ENCODE data around the gene BANP.
"Not testable (repeated sequence)": the region's sequence is repeated elsewhere in the genome, so short reads cannot be mapped to it uniquely, and the experiment has no call there.

BANP gene

GRCh38 chr16:88070989-88071625 is 119.9 kb downstream of the BANP start:
- Histone ChIP-seq H3K36me3 (ENCODE audit: control insufficient read depth, insufficient read depth, low read length) (peaks cover 7% of the 10 kb centered on the region), H3K27ac (ENCODE audit: insufficient read depth, low read depth, low read length, poor library complexity, severe bottlenecking) (no peak overlapping the region), H3K9me3 (ENCODE audit: control insufficient read depth, low read length) (no peaks in the 10 kb centered on the region), H3K27me3 (ENCODE audit: control insufficient read depth, insufficient read depth, low read length, poor library complexity, severe bottlenecking) (no peaks in the 10 kb centered on the region), H3K4me1 (ENCODE audit: control insufficient read depth, insufficient read depth, low read length) (peaks cover 6% of the 10 kb centered on the region), H3K4me3 (ENCODE audit: insufficient read depth, low read depth, low read length) (no peak overlapping the region)
- 95 to 96% methylated on average over 23 of the region's 23 CpGs for WGBS, 2 experiments

- Histone ChIP-seq H3K27me3 (ENCODE audit: control insufficient read depth, insufficient read depth, low read length, poor library complexity, severe bottlenecking) (no peaks in the 10 kb centered on the region), H3K9me3 (ENCODE audit: control insufficient read depth, low read length) (no peaks in the 10 kb centered on the region), H3K27ac (ENCODE audit: insufficient read depth, low read depth, low read length, poor library complexity, severe bottlenecking) (no peak overlapping the region), H3K4me3 (ENCODE audit: insufficient read depth, low read depth, low read length) (no peak overlapping the region), H3K4me1 (ENCODE audit: control insufficient read depth, insufficient read depth, low read length) (peaks cover 6% of the 10 kb centered on the region), H3K36me3 (ENCODE audit: control insufficient read depth, insufficient read depth, low read length) (peaks cover 7% of the 10 kb centered on the region)
- WGBS, 2 experiments = 94 to 96% methylated on average over 33 of the region's 33 CpGs
Observed at GRCh38 chr16:88071908-88072307, 120.7 kb downstream of the BANP start.

DNA sequence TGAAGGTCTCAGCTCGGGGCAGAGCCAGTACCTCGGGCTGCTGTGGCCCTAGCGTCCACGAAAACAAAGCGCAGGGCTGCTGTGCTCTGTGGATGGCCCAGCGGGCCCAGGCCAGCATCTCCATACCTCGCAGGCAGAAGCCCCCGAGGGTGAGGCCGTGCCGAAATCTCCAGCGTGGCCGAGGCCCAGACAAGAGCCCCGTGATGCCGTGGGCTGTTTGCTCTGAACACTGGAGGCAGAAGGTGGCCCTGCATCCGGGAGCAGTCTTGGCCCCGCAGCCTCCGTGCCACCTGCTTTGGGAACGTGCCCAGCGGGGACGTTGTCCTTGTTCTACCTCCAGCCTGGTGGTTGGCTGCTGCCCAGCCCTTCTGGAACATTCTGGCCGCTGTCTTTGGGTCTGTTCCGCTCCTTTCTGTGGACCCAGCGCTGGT is 121.4 kb downstream of the BANP start:
- H3K9me3 ChIP-seq (ENCODE audit: control insufficient read depth, low read length) = no peaks in the 10 kb centered on the region
- WGBS, 2 experiments = 94% methylated on average over 23 of the region's 23 CpGs
- H3K36me3 ChIP-seq (ENCODE audit: control insufficient read depth, insufficient read depth, low read length) = peaks cover 7% of the 10 kb centered on the region
- H3K4me1 ChIP-seq (ENCODE audit: control insufficient read depth, insufficient read depth, low read length) = peaks cover 6% of the 10 kb centered on the region
- no peak overlapping the region for H3K4me3 ChIP-seq (ENCODE audit: insufficient read depth, low read depth, low read length)
- no peaks in the 10 kb centered on the region for H3K27me3 ChIP-seq (ENCODE audit: control insufficient read depth, insufficient read depth, low read length, poor library complexity, severe bottlenecking)
- H3K27ac ChIP-seq (ENCODE audit: insufficient read depth, low read depth, low read length, poor library complexity, severe bottlenecking) = no peak overlapping the region

- no peak overlapping the region for H3K4me3 ChIP-seq (ENCODE audit: insufficient read depth, low read depth, low read length)
- H3K4me1 ChIP-seq (ENCODE audit: control insufficient read depth, insufficient read depth, low read length) = peaks cover 5% of the 10 kb centered on the region
- no peaks in the 10 kb centered on the region for H3K9me3 ChIP-seq (ENCODE audit: control insufficient read depth, low read length)
- peaks cover 7% of the 10 kb centered on the region for H3K36me3 ChIP-seq (ENCODE audit: control insufficient read depth, insufficient read depth, low read length)
- WGBS, 2 experiments = 96 to 97% methylated on average over 35 of the region's 36 CpGs
- H3K27me3 ChIP-seq (ENCODE audit: control insufficient read depth, insufficient read depth, low read length, poor library complexity, severe bottlenecking) = no peaks in the 10 kb centered on the region
- no peak overlapping the region for H3K27ac ChIP-seq (ENCODE audit: insufficient read depth, low read depth, low read length, poor library complexity, severe bottlenecking)
Observed at GRCh38 chr16:88073201-88073721, 122.0 kb downstream of the BANP start.

- Histone ChIP-seq H3K4me3 (ENCODE audit: insufficient read depth, low read depth, low read length) (no peak overlapping the region), H3K4me1 (ENCODE audit: control insufficient read depth, insufficient read depth, low read length) (no peaks in the 10 kb centered on the region), H3K27ac (ENCODE audit: insufficient read depth, low read depth, low read length, poor library complexity, severe bottlenecking) (no peak overlapping the region), H3K27me3 (ENCODE audit: control insufficient read depth, insufficient read depth, low read length, poor library complexity, severe bottlenecking) (no peaks in the 10 kb centered on the region), H3K9me3 (ENCODE audit: control insufficient read depth, low read length) (no peaks in the 10 kb centered on the region), H3K36me3 (ENCODE audit: control insufficient read depth, insufficient read depth, low read length) (peaks cover 7% of the 10 kb centered on the region)
- WGBS, 2 experiments = 95 to 99% methylated on average over 6 of the region's 6 CpGs
Observed at GRCh38 chr16:88074041-88074440, 122.8 kb downstream of the BANP start.

DNA sequence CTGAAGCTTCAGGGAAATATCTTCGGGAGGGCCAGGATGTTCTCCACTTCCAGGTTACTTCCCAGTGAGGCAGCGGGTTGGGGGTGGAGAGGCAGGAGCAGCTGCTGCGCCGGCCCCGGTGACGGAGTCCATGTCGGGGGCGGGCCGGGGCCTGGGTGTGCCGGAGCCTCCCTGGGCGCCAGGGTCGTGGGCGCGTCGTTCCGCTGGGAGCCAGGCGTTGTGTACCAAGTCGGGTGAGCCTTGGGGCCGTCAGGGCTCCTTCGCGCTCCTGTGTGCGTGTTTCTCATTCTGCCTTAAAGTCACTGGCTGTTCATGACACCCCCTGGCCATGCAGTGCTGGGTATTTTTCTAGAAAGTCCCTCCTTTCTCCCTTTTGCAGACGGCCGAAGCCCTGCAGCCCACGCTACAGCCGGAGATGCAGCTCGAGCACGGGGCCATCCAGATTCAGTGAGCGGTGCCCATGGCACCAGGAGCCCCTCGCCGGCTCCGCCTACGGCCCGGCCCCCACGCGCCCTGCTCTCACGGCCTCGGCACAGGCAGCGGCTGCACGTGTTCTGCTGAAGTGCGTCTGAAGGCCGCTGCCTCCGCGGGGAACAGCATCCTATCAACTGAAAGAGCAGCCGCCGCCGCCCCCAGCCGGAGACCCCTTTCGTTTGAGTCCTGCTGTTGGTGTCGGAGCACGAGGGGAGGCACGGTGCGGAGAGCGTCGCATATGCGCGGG is 125.1 kb downstream of the BANP start:
- Histone ChIP-seq H3K36me3 (ENCODE audit: control insufficient read depth, insufficient read depth, low read length) (no peaks in the 10 kb centered on the region), H3K4me1 (ENCODE audit: control insufficient read depth, insufficient read depth, low read length) (no peaks in the 10 kb centered on the region), H3K27ac (ENCODE audit: insufficient read depth, low read depth, low read length, poor library complexity, severe bottlenecking) (no peak overlapping the region), H3K9me3 (ENCODE audit: control insufficient read depth, low read length) (no peaks in the 10 kb centered on the region), H3K4me3 (ENCODE audit: insufficient read depth, low read depth, low read length) (no peak overlapping the region), H3K27me3 (ENCODE audit: control insufficient read depth, insufficient read depth, low read length, poor library complexity, severe bottlenecking) (no peaks in the 10 kb centered on the region)
- WGBS, 2 experiments = 95 to 96% methylated on average over 57 of the region's 57 CpGs

GRCh38 chr16:88076932-88077320 is 125.7 kb downstream of the BANP start:
- H3K27ac ChIP-seq (ENCODE audit: insufficient read depth, low read depth, low read length, poor library complexity, severe bottlenecking); H3K27me3 ChIP-seq (ENCODE audit: control insufficient read depth, insufficient read depth, low read length, poor library complexity, severe bottlenecking); H3K9me3 ChIP-seq (ENCODE audit: control insufficient read depth, low read length); H3K4me1 ChIP-seq (ENCODE audit: control insufficient read depth, insufficient read depth, low read length); H3K36me3 ChIP-seq (ENCODE audit: control insufficient read depth, insufficient read depth, low read length); H3K4me3 ChIP-seq (ENCODE audit: insufficient read depth, low read depth, low read length): not testable (repeated sequence)
- 91 to 97% methylated on average over 4 to 5 of the region's 5 CpGs for WGBS, 2 experiments

DNA sequence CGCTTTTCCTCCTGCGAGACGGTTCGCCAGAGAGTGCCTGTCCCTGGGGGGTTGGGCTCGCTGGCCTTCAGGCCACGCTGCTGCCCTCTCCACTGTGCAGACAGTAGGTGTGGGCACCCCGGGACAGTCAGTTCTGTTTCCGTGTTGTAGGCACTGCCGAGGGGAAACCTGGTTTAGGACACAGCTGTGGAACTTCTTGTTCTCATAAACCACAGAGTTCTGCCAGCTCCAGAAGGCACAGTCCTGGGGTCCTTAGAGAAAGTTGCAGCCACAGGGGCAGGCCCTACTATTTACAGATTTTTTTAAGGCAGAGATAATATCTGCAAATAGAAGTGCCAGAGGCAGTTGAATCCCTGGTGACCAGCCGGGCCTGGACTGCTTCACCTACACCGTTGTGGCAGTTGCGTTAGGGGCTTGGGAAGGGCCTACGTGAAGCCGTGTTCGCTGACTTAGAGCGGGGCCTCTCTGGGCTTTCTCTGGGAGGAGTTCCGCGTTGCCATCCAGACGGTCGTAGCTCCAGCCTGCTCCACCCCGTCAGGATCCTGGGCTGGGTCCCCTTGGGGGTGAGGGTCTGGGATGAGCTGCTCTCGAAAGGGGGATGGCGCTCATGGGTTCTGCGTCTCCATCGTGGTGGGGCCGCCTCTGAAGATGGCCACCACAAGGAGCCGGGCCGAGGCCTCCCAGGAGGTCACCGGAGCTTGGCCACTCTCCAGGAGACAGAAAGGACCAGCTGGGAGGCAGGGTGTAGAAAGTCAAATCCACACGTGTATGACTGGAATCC is 126.3 kb downstream of the BANP start:
- H3K9me3 ChIP-seq (ENCODE audit: control insufficient read depth, low read length) = no peaks in the 10 kb centered on the region
- H3K36me3 ChIP-seq (ENCODE audit: control insufficient read depth, insufficient read depth, low read length) = peaks cover under 1% of the 10 kb centered on the region
- no peaks in the 10 kb centered on the region for H3K27me3 ChIP-seq (ENCODE audit: control insufficient read depth, insufficient read depth, low read length, poor library complexity, severe bottlenecking)
- H3K27ac ChIP-seq (ENCODE audit: insufficient read depth, low read depth, low read length, poor library complexity, severe bottlenecking) = no peak overlapping the region
- WGBS, 2 experiments = 91 to 92% methylated on average over 30 of the region's 30 CpGs
- no peaks in the 10 kb centered on the region for H3K4me1 ChIP-seq (ENCODE audit: control insufficient read depth, insufficient read depth, low read length)
- H3K4me3 ChIP-seq (ENCODE audit: insufficient read depth, low read depth, low read length) = no peak overlapping the region

DNA sequence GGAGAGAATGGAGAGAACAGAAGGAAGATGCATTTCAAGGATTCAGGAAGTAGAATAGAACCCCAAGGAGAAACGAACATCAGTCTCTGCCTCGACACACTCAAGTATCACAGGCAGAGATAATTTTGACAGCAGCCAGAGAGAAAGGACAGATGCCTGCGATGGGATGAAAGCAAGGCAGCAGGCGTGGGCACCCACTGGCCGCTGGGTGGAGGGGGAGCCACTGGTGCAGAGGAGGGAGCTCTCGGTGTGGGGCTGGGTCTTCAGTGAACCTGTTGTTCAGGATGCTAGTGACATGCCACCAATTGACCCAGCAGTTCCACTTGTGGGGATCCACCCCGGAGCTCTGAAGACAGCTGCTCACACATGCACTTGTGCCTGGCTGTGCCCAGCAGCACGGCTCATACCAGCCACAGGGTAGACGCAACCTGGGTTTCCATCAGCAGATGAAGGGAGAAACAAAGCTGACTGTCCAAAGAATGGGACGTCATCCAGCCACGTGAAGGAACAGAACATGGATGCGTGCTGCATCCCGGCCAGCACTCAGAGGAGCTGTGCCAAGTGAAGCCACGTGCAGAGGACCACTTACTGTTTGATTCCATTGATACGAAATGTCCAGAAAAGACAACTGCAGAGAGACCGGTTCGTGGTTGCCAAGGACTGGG is 127.0 kb downstream of the BANP start:
- Histone ChIP-seq H3K9me3 (ENCODE audit: control insufficient read depth, low read length) (no peaks in the 10 kb centered on the region), H3K4me3 (ENCODE audit: insufficient read depth, low read depth, low read length) (no peak overlapping the region), H3K27me3 (ENCODE audit: control insufficient read depth, insufficient read depth, low read length, poor library complexity, severe bottlenecking) (no peaks in the 10 kb centered on the region), H3K36me3 (ENCODE audit: control insufficient read depth, insufficient read depth, low read length) (peaks cover 4% of the 10 kb centered on the region), H3K27ac (ENCODE audit: insufficient read depth, low read depth, low read length, poor library complexity, severe bottlenecking) (no peak overlapping the region), H3K4me1 (ENCODE audit: control insufficient read depth, insufficient read depth, low read length) (no peaks in the 10 kb centered on the region)
- WGBS, 2 experiments = 96 to 97% methylated on average over 17 of the region's 17 CpGs
